ENCODE measurements around the gene RUNX1.

RUNX1 gene

GRCh38 chr21:34989337-34990151 lies 59.6 kb downstream of the RUNX1 start:
- no peak for DNase-seq

DNA sequence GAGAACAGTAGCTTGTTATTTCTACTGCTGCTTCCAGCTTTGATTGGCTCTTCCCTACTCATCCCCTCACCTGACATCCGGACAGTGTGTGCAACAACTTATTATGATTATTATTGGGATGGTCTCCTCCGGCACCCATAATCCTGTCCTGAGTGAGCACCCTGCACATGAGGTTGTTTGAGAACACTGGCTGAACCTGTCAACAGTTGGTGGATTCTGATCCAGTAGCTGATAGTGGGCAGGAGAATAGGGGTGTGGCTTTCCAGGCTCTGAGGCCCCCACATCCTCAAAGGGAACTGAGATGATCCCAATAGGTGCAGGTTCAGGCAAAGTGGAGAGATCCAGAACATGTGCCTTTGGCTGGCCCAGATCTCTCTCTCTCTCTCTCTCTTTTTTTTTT lies 60.5 kb downstream of the RUNX1 start:
- DNase-seq, result no peak

GRCh38 chr21:34988139-34988538 lies 61.0 kb downstream of the RUNX1 start:
- no peak for DNase-seq

- DNase-seq, result no peak
Observed at GRCh38 chr21:34987501-34988072, 61.5 kb downstream of the RUNX1 start.

DNA sequence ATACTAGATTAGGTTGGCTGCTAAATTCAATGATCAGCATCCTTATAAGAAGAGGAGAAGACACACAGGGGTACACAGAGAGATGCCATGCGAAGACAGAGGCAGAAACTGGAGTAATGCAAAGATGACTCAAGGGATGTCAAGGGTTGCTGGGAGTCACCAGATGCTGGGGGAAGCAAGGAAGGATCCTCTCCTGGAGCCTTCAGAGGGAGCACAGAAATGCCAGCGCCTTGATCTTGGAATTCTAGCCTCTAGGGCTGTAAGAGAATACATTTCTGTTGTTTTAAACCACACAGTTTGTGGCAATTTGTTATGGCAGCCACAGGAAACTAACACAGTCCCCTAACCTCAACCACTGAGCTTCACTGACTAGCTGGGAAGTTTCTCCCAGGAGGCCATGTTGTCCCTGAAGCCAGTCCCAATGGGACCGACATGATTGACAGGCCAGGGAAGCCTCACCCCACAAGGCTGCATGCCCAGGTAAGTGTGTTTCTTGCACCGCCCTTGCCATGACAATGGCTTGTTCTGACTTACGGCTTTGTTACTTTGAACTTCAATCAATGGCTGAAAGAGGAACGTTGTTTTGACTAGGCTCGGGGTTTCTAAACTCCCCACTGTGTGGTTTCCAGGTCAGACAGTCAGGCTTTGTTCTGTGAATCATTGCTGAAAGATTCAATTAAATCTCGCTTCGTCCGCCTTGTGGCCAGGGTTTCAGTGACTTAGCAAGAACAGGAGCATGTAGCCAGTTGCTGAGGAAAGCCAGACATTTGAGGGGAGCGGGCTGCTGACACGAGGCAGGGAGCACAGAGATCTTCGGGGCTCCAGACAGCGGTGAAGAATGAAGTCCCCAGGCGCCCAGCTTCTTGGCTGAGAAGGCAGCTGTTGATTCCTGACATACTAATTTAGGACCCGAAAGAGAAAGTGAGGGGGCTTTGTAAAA lies 62.3 kb downstream of the RUNX1 start:
- peak; percentile 52 for DNase-seq

- no peak for DNase-seq
Observed at GRCh38 chr21:34984356-34985058, 64.6 kb downstream of the RUNX1 start.

- DNase-seq, result peak; percentile 44
Observed at GRCh38 chr21:34983680-34984086, 65.4 kb downstream of the RUNX1 start.

- DNase-seq, result no peak
Observed at GRCh38 chr21:34981791-34982190, 67.3 kb downstream of the RUNX1 start.

DNA sequence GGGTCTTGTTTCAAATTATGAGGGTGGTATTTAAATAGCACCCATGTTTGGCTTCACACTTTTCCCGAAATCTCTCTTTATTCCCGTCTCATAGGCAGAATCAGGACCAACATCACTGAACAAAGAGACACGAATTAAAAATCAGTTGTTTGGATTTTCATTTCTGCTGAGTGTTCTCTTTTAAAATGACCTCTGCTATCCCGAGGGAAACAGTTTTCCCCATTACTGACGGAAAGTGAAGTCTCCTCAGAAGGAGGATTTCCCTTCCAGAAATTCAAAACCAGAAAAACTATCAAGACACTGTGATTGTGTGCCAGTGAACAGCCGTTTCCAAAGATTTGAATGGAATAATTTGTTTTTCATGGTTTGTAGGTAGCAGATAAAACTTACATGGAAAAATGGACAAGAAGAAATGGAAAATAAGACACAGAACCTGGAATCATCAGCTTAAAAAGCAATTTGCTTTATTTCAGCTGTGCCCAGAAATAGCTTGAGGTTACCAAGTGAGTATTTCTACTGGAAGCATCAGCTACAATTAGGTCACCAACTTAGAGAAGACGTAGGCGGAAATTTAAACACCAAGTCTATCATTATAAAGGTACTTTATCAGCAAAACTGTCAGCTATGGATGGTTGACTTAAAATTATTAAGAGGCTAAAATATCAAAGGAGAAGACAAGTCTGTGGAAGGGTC lies 68.5 kb downstream of the RUNX1 start:
- DNase-seq, result no peak

DNA sequence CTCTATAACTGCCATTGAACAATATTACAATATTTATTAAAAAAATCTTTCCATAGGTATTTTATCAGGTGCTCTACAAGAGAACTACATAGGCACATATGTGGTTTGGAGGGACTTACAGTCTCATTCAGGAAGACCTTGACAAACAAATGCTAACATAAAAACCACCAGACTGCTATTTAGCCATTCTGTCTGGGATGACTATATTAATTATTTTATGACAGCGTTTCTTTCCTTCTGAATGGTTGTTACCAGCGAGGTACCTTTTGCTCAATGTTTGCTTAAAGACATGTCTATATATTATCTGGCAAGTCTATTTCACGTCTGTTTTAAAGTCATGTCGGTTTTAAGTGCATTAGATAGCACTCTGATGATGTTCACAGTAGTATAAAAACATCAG lies 69.7 kb downstream of the RUNX1 start:
- no peak for DNase-seq

DNA sequence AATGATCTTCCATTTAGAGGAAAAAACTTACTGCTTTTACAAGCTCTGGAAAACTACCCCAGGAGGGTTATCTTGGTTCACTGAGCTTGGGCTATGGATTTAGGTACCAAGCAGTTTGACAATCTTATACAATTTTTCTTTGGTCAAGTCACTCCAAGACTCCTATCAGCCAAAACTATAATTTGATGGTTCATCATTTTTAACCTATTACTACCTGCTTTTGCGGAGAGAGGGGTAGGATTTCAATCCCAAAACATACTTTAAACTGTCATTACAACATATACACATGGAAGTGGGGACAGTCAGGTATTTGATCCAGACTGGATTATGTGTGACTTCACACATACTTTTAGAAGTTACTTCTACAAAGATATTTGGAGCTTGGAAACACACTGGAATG lies 71.8 kb downstream of the RUNX1 start:
- no peak for DNase-seq

DNA sequence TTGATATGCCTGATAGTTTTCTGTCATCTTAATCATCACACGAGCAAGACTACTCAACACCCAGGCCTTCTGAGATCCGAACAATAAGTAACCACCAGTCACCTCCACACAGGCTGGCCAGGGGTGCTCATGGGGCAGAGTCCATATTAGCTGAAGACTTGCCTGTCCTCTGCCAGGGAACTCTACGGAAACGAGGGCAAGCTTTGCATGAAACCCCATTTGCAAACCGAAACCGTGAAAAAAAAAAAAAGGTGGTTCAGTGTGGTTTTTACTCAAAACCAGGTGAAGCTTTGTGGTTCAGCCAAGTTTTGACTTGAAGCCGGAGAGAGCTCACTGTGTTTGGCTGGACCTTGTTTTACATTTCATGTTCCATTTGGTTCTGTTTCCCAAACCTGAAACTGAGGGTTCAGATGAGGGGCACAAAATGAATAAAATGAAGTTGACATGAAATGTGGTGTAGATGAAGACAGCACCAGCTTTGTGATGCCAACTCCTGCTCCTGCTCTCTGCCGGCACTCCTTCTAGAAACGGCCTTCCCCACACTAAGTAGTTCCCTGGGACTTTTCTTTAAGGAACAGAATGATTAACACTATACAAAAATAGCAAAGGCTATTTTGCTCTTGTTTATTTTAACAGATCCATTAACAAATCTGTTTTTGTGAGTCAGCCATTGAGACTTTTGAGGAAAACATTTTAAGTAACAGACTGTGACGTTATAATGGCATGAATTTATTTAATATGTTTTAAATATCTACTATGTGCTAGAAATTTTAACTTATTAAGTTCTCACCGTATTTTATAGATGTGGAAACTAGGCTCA lies 74.7 kb downstream of the RUNX1 start:
- peak; percentile 23 for DNase-seq

DNA sequence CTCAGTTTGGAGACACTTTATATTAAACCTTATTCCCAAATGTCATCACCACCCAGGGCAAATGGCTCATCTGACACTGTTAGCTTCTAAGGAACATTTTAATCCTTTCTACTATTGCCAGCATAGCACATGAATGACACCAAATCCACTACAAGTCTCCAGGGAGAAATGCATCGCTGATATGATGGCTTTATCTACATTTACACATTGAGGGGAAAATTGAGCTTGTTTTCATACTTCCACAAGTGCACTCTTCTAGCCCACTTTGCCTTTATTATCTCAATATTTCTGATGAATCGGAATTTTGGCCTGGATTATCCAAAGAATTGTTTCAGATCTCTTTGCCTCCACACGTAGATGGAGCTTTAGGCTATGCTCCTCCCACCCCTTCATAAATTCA lies 75.4 kb downstream of the RUNX1 start:
- DNase-seq, result no peak

GRCh38 chr21:34971656-34972055 lies 77.4 kb downstream of the RUNX1 start:
- no peak for DNase-seq

DNA sequence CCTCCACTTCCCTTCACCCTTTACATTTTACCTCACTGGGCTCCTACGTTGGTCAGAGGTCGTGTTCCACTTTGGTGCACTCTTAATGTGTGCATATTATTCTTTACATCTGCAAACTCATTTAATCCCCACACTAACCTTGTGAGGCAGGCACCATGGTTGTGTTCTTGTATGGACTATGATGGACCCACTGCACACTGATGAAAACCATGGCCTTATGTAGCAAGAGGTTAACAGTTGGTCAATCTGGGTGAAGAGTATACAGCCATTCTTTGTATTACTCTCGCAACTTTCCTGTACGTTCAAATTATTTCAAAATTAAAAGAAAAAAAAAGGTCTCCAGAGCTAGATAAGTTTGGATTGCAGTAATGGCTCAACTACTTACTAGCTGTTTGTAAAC lies 78.5 kb downstream of the RUNX1 start:
- no peak for DNase-seq

DNA sequence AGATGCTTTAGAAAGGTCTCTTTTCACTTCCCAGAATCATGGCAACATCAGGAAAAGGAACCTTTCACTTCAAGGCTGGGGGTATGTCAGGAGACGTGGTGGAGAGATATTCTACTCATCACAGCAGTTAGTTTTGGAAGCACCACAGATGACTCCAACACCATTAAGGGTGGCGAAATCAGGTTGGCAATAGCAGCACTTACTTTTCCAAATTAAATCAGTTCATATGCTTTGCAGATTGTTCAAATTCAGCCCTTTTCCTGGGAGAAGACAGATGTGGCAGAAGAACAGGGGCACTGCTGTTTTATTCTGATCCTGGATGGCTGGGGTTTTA lies 79.0 kb downstream of the RUNX1 start:
- no peak for DNase-seq

GRCh38 chr21:34969423-34970166 lies 79.5 kb downstream of the RUNX1 start:
- no peak for DNase-seq

DNA sequence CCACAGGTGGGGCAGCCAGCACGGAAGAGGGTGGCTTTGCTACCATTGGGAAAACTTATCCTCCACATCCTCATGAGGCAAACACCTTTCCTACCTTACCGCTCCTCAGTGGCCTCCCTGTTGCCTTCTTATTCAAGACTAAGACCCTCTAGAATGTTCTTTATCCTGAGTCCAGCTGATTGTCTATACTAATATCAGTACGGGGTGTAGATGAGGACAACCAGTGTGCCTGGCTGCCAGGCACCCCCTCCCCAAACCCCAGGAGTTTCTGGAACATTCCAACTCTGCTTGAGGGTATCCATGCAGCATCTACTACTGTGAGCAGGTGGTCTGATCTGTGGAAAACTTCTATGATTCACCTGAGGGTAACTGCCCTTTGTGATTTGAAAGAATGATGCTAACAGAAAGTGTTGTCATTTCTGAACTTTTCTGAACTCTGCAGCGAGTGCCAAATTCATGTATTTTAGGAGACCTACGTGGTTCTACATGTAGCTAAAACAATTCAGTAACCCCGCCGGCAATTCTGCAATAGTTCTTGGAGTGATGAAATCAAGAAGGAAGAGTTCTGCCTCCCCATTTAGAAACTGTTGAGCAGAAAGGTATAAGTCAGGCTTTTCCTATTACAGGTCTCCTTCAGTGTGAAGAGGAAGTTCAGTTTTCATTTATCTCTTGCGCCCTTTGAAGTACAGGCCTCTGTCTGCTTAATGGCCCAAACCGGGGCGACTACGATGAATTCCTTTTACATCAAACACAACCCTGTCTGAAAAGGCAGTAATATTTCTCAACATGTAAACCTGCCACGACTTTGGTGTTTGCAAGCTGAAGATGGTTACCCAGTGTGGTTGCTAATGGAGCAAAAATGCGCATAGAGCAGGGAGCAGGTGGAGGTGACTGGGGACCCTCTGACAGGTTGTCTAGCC lies 80.4 kb downstream of the RUNX1 start:
- DNase-seq, result no peak

- DNase-seq, result no peak
Observed at GRCh38 chr21:34967509-34968289, 81.4 kb downstream of the RUNX1 start.

Data from activated CD4-positive, alpha-beta T cell treated with anti-CD3 and anti-CD28 coated beads for 1 hour (primary cell).